GM10847 (cell line): ENCODE data around the gene HINT2.

Experiments used
- POLR2A ChIP-seq: IDR thresholded peaks from 2 replicates; pipeline ENCODE4 v1.6.1; 2011; ENCODE audit not compliant: insufficient read length; ENCODE audit errors: extremely low read depth

HINT2 gene

GRCh38 chr9:35801328-35802128 is 13.3 kb downstream of the HINT2 start:
- no peak for TF ChIP-seq POLR2A

GRCh38 chr9:35800530-35800929 is 14.3 kb downstream of the HINT2 start:
- no peak for TF ChIP-seq POLR2A

GRCh38 chr9:35798658-35799374 is 16.0 kb downstream of the HINT2 start:
- no peak for TF ChIP-seq POLR2A

GRCh38 chr9:35797311-35798109 is 17.3 kb downstream of the HINT2 start:
- TF ChIP-seq POLR2A, result no peak

- TF ChIP-seq POLR2A, result no peak
These were observed 19.1 kb downstream of the HINT2 start for GRCh38 chr9:35795695-35796094.

GRCh38 chr9:35793461-35793860 is 21.4 kb downstream of the HINT2 start:
- no peak for TF ChIP-seq POLR2A

- no peak for TF ChIP-seq POLR2A
These were observed 22.0 kb downstream of the HINT2 start for GRCh38 chr9:35792826-35793225.

- no peak for TF ChIP-seq POLR2A
These were observed 22.6 kb downstream of the HINT2 start for GRCh38 chr9:35792024-35792813.

- TF ChIP-seq POLR2A, result no peak
These were observed 23.4 kb downstream of the HINT2 start, which contains the start of gene NPR2 for GRCh38 chr9:35791297-35791921. Gene NPR2, plus strand, starts transcription at chr9:35791591. Its CDS starts 818 bp downstream, at chr9:35792409.

GRCh38 chr9:35790385-35791296 is 24.2 kb downstream of the HINT2 start:
- TF ChIP-seq POLR2A, result no peak

GRCh38 chr9:35790025-35790384 is 24.8 kb downstream of the HINT2 start:
- TF ChIP-seq POLR2A, result no peak

GRCh38 chr9:35789541-35789940 is 25.3 kb downstream of the HINT2 start:
- TF ChIP-seq POLR2A, result no peak

- no peak for TF ChIP-seq POLR2A
These were observed 31.4 kb downstream of the HINT2 start for GRCh38 chr9:35783418-35783817.
